Endodermal cell (in vitro differentiated cells): ENCODE results near the gene ATP5MC2. TPM values are rescaled to one million over a fixed set of nuclear protein-coding genes. Genes with fewer than 3 reads are reported as not detected.

Experiments
- DNase-seq: peaks from one replicate; pipeline ENCODE4 v3.0.0-alpha.2; 2017
- H3K27ac ChIP-seq: 2 replicates; pipeline ENCODE4 v1.5.1; 2013; ENCODE audit warnings: mild to moderate bottlenecking, low read depth, low read length, moderate library complexity
- H3K27me3 ChIP-seq: 2 replicates; pipeline ENCODE4 v1.6.1; 2013; ENCODE audit warnings: mild to moderate bottlenecking, low read length, moderate library complexity; ENCODE audit not compliant: insufficient read depth, control insufficient read depth, poor library complexity, severe bottlenecking
- H3K36me3 ChIP-seq: 2 replicates; pipeline ENCODE4 v1.7.0; 2013; ENCODE audit warnings: mild to moderate bottlenecking, low read length, moderate library complexity; ENCODE audit not compliant: control insufficient read depth, insufficient read depth
- H3K4me1 ChIP-seq: one replicate; pipeline ENCODE4 v1.7.0; 2013; ENCODE audit warnings: low read length; ENCODE audit not compliant: control insufficient read depth, insufficient read depth
- H3K4me3 ChIP-seq: 2 replicates; pipeline ENCODE4 v1.5.1; 2013; ENCODE audit warnings: mild to moderate bottlenecking, low read length, moderate library complexity
- H3K9ac ChIP-seq: 2 replicates; pipeline ENCODE4 v1.6.1; 2013; ENCODE audit warnings: mild to moderate bottlenecking, low read length, moderate library complexity; ENCODE audit not compliant: poor library complexity, severe bottlenecking; ENCODE audit errors: extremely low read depth
- H3K9me3 ChIP-seq: 2 replicates; pipeline ENCODE4 v1.6.1; 2013; ENCODE audit warnings: mild to moderate bottlenecking, low read length, moderate library complexity; ENCODE audit not compliant: control insufficient read depth
- H3K27ac Mint-ChIP-seq: 2 replicates; pipeline ENCODE4 v1.8.0; 2020; ENCODE audit warnings: mixed read lengths
- H3K27me3 Mint-ChIP-seq: 2 replicates; pipeline ENCODE4 v1.8.0; 2021; ENCODE audit warnings: mild to moderate bottlenecking, mixed read lengths; ENCODE audit not compliant: insufficient read depth
- H3K36me3 Mint-ChIP-seq: 2 replicates; pipeline ENCODE4 v1.8.0; 2020; ENCODE audit warnings: low read depth, mixed read lengths
- H3K4me1 Mint-ChIP-seq: 2 replicates; pipeline ENCODE4 v1.8.0; 2020; ENCODE audit warnings: mixed read lengths
- H3K4me3 Mint-ChIP-seq: 2 replicates; pipeline ENCODE4 v1.8.0; 2020; ENCODE audit warnings: mild to moderate bottlenecking, moderate library complexity, mixed read lengths
- H3K9me3 Mint-ChIP-seq: 2 replicates; pipeline ENCODE4 v1.8.0; 2020; ENCODE audit warnings: mild to moderate bottlenecking, mixed read lengths
- CTCF ChIP-seq: fragments of 200-600 bp; sonication (generic); conservative IDR thresholded peaks from 2 replicates; pipeline ENCODE4 v1.5.0; 2021; ENCODE audit warnings: antibody characterized with exemption, mild to moderate bottlenecking
- WGBS, 2 experiments: methylation state at CpG; one replicate each; pipeline versions ENCODE4 v1.1.5 to v1.1.7; 2013; ENCODE audit warnings: missing lambda C conversion rate in 2 of 2, mixed read lengths in 1 of 2; ENCODE audit not compliant: insufficient coverage in 1 of 2, insufficient read length in 1 of 2; 5-methylcytosine and 5-hydroxymethylcytosine counted together
- total RNA-seq, 2 donors: library from RNA; stranded (reverse); fragmentation: NEBNext Ultra II Directional in 1 of 2; extraction: Animal tissue kit (Norgen Biotek cat#: 25700) in 1 of 2; gene quantifications; 2 replicates in 1 of 2; 3 replicates in 1 of 2; pipeline ENCODE4 v1.2.1, GENCODE V29; 2021

ATP5MC2 gene
- total RNA-seq, 2 donors from 2014 or later: 299 to 307 TPM

- no peaks in the 10 kb centered on the region for H3K9me3 Mint-ChIP-seq
- peaks cover 42% of the 10 kb centered on the region for H3K27me3 Mint-ChIP-seq
- 80% methylated on average over 1 to 4 of the region's 4 CpGs for WGBS, 2 experiments
- Histone ChIP-seq H3K27ac (no peak overlapping the region), H3K9ac (no peak overlapping the region), H3K4me1 (peaks cover 5% of the 10 kb centered on the region), H3K27me3 (peaks cover 32% of the 10 kb centered on the region), H3K9me3 (no peaks in the 10 kb centered on the region), H3K4me3 (no peak overlapping the region), H3K36me3 (no peaks in the 10 kb centered on the region)
- no peak for DNase-seq
- H3K4me1 Mint-ChIP-seq: no peaks in the 10 kb centered on the region
- no peak overlapping the region for H3K27ac Mint-ChIP-seq
- TF ChIP-seq CTCF: no peak
- no peak overlapping the region for H3K4me3 Mint-ChIP-seq
- peaks cover 12% of the 10 kb centered on the region for H3K36me3 Mint-ChIP-seq
These were observed 33.8 kb upstream of the ATP5MC2 start for GRCh38 chr12:53709671-53710070.

- H3K4me1 Mint-ChIP-seq: peaks cover 2% of the 10 kb centered on the region
- H3K9ac ChIP-seq: no peak overlapping the region
- peaks cover 64% of the 10 kb centered on the region for H3K27me3 ChIP-seq
- no peak overlapping the region for H3K27ac ChIP-seq
- no peak overlapping the region for H3K4me3 Mint-ChIP-seq
- H3K4me3 ChIP-seq: no peak overlapping the region
- H3K27me3 Mint-ChIP-seq: peaks cover 68% of the 10 kb centered on the region
- no peak overlapping the region for H3K27ac Mint-ChIP-seq
- no peaks in the 10 kb centered on the region for H3K9me3 Mint-ChIP-seq
- DNase-seq: no peak
- H3K9me3 ChIP-seq: no peaks in the 10 kb centered on the region
- H3K36me3 Mint-ChIP-seq: no peaks in the 10 kb centered on the region
- H3K36me3 ChIP-seq: no peaks in the 10 kb centered on the region
- no peaks in the 10 kb centered on the region for H3K4me1 ChIP-seq
- TF ChIP-seq CTCF: no peak
- 92 to 100% methylated on average over 1 of the region's 1 CpG for WGBS, 2 experiments
These were observed 30.2 kb upstream of the ATP5MC2 start for GRCh38 chr12:53706080-53706479.

GRCh38 chr12:53703756-53704155 lies 27.9 kb upstream of the ATP5MC2 start:
- Mint-ChIP-seq H3K27me3 (peaks cover 80% of the 10 kb centered on the region), H3K4me1 (peaks cover 2% of the 10 kb centered on the region), H3K36me3 (no peaks in the 10 kb centered on the region), H3K27ac (no peak overlapping the region), H3K9me3 (no peaks in the 10 kb centered on the region), H3K4me3 (no peak overlapping the region)
- H3K4me1 ChIP-seq: no peaks in the 10 kb centered on the region
- H3K9me3 ChIP-seq: no peaks in the 10 kb centered on the region
- H3K27me3 ChIP-seq: peaks cover 76% of the 10 kb centered on the region
- H3K9ac ChIP-seq: no peak overlapping the region
- WGBS, 2 experiments: 83 to 90% methylated on average over 2 to 4 of the region's 4 CpGs
- no peak for TF ChIP-seq CTCF
- H3K4me3 ChIP-seq: no peak overlapping the region
- no peaks in the 10 kb centered on the region for H3K36me3 ChIP-seq
- H3K27ac ChIP-seq: no peak overlapping the region
- DNase-seq: no peak
